GM20431 (cell line): ENCODE measurements around the gene ASH1L.
"Not testable (repeated sequence)": the region's sequence is repeated elsewhere in the genome, so short reads cannot be mapped to it uniquely, and the experiment has no call there.

Source experiments
- in situ Hi-C: fragments of 300-500 bp; cut with MseI, MboI; formaldehyde crosslinking; loops from one replicate; pipeline ENCODE4 v1.15.0; 2020; ENCODE audit warnings: low sequenced_read_pairs; ENCODE audit not compliant: unreplicated experiment

Gene ASH1L

DNA sequence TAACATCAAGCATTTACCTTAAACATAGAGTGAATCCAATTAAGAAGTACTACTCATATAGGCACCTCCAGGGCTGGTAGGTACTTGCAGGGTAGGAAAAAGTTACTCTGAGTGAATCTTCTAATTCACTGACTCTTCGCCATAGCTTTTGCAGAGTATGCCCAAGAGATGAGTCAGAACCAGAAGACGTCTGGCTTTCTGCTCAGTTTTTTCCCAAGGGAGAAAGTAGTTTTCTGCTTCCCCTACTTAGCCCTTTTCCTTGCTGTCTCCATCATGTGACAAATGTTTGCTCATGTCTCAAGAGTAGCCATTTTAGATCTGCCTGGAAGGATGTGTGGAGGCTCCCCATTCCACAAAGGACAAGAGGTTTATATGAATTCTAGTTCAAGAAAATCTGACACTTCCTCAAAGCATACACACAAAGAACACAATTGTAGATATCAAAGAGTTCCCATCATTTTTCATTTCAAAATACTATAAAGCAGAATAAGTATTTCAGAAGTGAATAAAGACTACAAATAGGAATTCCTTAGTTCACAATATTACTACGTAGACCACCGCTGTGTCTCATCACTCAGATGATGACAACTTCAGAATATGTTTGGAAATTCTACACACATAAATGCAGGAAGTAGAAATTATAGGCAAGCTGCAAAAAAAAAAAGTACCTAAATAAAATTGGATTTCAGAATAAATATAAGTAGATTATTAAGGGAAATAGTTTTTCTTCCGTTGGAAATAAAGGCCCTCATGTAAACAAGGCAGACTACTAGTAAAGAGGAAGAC is 98.5 kb downstream of the ASH1L start:
- in situ Hi-C loops: no loop called here

DNA sequence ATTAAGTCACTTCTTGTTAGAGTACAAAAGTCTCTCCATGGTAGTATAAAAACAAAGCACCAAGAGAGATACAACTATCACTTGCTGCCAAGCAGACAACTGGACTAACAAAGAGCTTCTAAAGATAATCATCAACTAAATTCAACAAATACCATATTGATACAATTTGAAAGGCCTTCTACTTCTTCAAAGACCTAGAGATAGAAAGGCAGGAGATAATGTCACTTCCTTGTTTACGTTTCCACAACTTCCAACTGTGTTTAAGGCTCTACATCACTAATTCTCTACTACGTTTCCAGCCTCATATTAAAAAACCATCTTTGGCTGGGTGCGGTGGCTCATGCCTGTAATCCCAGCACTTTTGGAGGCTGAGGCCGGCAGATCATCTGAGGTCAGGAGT is 104.5 kb downstream of the ASH1L start:
- in situ Hi-C loops: no loop called here

DNA sequence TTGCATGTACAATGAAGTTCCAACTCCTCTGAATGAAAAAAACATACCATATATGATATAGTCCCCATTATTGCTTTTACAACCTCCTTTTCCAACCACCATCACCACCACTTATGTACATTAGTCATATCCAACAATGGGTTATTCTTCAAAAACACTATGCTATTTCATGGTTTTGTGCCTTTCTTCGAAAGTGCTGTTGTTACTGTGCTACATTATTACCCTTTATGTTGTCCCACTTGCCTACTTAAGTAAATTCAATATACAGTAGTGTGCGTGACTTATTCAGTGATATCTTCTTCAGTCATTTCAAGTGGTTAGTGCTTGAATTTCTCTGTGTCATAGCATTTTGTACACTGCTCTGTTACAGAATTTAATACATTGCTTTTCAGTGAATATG is 105.3 kb downstream of the ASH1L start:
- in situ Hi-C loops: no loop called here

DNA sequence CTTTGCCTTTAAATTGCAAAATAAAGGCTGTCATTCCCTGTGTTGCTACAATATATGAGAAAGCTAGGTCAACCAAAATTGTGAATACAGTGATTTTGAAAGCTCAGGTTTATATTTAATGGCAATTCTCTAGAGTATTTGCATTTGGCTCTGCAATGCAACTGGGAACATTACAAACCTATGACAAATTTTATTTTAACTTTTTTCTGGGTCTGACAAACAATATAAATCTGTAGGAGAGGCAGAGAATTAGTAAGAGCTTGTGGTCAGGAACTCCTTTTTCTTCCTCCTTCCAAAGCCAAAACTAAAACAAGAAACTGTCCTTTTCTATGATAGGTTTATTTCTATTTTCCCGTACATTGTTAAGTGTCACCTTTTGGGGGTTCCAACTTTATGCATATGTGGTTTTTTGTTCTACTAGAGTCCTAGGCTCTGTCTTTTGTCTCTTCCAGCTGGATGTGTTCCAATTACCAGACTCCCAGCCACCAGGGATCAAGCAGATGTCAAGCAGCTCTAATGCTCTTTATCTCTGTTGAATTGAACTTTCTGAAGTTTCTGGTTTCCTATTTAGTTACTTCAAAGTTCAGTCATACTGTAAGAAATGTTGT is 106.9 kb downstream of the ASH1L start:
- in situ Hi-C loops: no loop called here

DNA sequence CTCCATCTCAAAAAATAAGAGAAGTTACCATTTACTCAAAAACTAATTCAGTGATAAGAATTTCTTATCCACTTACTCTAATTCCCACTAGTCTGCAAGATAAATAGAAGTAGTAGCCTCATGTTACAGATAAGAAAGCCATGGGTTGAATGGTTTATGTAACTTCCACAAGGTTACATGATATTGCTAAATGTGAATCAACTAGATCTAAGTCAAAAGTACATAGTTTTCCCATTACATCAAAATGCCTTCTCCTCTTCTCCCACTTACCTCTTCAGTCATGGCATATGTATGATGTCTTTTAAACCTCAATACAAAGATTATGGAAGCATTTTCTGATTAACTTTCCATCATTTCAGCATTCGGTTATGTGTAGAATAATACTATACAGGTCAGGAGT is 108.5 kb downstream of the ASH1L start:
- in situ Hi-C loops: no loop called here

DNA sequence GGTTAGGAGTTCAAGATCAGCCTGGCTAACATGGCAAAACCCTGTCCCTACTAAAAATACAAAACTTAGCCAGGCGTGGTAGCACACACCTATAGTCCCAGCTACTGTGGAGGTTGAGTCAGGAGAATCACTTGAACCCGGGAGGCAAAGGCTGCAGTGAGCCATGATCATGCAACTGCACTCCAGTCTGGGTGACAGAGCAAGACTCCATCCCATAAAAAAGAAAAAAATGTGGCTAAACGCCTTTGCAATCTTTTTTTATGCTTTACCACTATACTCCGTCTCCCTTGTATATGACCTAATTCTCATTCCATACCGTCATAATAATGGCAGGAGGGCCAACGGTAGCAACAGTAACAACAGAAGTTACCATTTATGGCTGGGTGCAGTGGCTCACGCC is 109.5 kb downstream of the ASH1L start:
- in situ Hi-C loops: no loop called here

DNA sequence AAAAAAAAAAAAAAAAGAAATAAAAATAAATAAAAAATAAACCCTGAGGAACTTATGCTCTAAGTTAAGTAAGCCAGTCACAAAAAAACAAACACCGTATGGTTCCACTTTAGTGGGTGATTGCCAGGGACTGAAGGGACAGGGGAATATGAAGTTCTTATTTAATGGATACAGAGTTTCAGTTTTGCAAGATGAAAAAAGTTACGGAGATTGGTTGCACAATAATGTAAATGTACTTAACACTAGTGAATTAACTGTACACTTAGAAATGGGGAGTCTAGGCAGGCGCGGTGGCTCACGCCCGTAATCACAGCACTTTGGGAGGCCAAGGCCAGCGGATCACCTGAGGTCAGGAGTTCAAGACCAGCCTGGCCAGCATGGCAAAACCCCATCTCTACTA is 111.4 kb downstream of the ASH1L start:
- in situ Hi-C loops: no loop called here

DNA sequence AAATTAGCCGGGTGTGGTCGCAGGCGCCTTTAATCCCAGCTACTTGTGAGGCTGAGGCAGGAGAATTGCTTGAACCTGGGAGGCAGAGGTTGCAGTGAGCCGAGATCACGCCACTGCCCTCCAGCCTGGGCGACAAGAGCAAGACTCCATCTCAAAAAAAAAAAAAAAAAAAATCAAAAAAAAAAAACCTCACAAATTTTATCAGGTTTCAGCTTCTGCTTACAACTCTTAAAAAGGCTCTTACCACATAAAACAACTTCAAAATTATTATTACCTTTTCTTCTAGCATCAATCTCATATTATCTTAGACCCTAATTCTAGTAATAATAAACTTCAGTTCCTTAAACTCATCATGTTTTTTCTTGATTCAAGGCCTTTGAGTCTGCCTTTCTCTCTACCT is 120.2 kb downstream of the ASH1L start:
- in situ Hi-C loops: not testable (repeated sequence)

DNA sequence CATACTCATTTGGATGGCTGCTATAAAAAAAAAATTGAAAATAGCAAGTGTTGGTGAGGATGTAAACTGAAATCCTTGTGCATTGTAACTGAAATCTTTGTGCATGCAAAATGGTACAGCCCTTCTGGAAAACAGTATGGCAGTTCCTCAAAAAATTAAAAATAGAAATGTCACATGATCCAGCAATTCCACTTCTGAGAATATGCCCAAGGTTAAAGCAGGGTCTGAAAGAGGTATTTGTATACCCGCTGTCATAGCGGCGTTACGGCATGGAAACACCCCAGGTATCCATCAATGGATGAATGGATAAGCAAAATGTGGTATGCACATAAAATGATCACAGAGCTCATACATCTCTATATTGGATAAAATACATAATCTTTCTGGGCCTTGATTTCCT is 125.2 kb downstream of the ASH1L start:
- in situ Hi-C loops: no loop called here

DNA sequence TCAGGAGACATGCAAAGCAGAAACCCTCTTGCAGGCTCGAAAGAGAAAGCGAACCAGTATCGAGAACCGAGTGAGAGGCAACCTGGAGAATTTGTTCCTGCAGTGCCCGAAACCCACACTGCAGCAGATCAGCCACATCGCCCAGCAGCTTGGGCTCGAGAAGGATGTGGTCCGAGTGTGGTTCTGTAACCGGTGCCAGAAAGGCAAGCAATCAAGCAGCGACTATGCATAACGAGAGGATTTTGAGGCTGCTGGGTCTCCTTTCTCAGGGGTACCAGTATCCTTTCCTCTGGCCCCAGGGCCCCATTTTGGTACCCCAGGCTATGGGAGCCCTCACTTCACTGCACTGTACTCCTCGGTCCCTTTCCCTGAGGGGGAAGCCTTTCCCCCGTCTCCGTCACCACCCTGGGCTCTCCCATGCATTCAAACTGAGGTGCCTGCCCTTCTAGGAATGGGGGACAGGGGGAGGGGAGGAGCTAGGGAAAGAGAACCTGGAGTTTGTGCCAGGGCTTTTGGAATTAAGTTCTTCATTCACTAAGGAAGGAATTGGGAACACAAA is 128.7 kb downstream of the ASH1L start:
- in situ Hi-C loops: not testable (repeated sequence)

DNA sequence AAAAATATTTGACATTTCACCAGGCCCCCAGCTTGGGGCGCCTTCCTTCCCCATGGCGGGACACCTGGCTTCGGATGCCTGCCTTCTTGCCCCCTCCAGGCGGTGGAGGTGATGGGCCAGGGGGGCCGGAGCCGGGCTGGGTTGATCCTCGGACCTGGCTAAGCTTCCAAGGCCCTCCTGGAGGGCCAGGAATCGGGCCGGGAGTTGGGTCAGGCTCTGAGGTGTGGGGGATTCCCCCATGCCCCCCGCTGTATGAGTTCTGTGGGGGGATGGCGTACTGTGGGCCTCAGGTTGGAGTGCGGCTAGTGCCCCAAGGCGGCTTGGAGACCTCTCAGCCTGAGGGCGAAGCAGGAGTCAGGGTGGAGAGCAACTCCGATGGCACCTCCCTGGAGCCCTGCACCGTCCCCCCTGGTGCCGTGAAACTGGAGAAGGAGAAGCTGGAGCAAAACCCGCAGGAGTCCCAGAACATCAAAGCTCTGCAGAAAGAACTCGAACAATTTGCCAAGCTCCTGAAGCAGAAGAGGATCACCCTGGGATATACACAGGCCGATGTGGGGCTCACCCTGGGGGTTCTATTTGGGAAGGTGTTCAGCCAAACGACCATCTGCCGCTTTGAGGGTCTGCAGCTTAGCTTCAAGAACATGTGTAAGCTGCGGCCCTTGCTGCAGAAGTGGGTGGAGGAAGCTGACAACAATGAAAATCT is 129.3 kb downstream of the ASH1L start:
- in situ Hi-C loops: not testable (repeated sequence)

DNA sequence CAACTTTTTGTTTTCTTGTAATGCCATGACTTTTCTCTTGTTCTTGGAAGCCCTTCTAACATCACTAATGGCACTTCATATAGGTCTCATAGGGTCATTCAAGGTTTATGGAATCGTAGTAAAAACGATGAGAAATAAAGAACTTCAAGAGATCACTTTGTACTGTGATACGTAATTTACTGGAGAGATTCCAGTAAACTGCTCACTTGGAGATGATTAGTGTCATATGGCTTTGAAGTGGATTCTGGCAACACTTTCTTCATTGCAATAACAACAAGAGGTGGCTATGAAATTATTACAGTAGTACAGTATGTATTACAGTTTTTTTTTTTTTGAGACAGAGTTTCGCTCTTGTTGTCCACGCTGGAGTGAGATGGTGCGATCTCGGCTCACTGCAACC is 138.5 kb downstream of the ASH1L start:
- in situ Hi-C loops: no loop called here

DNA sequence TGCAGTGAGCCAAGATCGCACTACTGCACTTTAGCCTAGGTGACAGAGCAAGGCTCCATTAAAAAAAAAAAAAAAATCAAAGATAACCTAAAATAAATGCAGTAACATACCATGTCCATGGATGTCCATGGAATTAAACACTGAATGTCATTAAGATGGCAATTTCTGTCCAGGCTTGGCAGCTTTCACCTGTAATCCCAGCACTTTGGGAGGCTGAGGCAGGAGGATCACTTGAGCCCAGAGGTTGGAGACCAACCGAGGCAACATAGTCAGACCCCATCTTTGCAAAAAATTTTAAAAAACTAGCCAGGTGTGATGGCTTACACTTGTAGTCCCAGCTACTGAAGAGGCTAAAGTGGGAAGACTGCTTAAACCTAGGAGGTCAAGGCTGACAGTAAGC is 141.8 kb downstream of the ASH1L start:
- in situ Hi-C loops: no loop called here

DNA sequence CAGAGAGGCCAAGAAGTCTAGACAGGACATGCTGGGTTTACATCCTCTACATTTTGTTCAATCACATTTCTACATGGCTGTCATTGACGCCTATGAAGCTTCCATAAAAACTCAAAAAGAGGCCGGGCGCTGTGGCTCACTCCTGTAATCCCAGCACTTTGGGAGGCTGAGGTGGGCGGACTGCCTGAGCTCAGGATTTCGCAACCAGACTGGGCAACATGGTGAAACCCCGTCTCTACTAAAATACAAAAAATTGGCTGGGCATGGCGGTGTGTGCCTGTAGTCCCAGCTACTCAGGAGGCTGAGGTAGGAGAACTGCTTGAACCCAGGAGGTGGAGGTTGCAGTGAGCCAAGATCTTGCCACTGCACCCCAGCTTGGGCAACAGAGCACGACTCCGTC is 150.8 kb downstream of the ASH1L start:
- in situ Hi-C loops: not testable (repeated sequence)

DNA sequence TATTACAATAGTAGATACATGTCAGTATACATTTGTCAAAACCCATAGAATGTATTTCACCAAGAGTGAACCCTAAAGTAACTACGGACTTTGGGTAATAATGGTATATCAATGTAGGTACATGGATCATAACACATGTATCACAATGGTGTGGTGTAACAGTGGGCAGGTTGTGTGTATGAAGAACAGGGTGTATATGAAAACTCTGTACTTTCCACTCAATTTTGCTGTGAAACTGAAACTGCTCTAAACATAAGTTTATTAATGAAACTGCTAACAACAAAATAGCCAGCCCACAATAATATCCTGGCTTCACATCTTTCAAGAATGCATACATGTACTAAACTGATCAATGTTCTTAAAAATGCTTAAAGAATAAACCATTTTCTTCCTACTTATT is 151.7 kb downstream of the ASH1L start:
- in situ Hi-C loops: no loop called here

DNA sequence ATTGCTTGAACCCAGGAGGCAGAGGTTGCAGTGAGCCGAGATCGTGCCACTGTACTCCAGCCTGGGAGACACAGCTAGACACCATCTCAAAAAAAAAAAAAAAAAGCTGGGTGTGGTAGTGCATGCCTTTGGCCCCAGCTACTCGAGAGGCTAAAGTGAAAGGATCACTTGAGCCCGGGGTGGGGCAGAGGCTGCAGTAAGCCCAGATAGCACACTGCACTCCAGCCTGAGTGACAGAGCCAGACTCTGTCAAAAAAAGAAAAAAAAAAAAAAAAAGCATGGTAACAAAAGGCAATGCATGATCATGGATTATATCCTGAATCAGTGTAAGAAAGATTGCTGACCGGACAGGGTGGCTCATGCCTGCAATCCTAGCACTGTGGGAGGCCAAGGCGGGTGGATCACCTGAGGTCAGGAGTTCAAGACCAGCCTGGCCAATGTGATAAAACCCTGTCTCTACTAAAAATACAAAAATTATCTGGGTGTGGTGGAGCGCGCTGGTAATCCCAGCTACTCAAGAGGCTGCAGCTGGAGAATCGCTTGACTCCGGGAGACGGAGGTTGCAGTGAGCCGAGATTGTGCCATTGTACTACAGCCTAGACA is 165.6 kb downstream of the ASH1L start:
- in situ Hi-C loops: no loop called here

DNA sequence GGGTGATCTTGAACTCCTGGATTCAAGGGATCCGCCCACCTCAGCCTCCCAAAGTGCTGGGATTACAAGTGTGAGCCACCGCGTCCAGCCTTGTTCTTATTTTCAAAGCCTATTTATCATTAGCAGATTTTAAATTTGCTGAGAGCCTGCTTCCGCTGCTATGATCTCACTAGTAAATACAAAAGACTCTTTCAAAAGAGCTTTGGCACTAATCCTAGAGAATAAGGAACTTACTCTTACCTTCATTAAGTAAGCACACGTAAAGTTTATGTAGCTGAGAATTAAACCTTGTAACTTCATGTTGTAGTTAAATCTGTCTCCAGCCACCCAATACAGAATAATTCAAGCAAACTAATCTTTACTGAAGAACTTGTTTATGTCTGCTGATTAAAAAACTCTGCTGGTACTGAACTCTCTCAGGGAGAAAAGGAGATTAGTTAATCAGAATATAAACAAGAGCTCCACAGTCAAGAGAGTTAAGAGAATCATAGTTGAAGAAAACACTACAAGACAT is 169.6 kb downstream of the ASH1L start:
- in situ Hi-C loops: no loop called here

DNA sequence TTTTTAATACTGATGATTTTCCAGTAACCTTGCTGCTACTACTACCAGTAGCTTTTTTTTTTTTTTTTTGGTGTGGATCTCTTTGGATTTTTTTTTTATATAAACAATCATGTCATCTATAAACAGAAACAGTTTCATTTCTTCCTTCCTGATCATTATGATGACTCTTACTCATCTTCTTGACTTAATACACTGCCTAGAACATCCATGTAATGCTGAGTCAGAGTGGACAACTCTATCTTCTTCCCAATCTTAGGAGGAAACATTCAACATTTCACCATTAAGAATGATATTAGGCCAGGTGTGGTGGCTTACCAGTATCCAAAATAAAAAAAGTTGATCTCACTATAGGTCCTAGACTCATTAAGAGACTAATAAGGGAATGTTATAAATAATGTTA is 172.8 kb downstream of the ASH1L start:
- in situ Hi-C loops: no loop called here

DNA sequence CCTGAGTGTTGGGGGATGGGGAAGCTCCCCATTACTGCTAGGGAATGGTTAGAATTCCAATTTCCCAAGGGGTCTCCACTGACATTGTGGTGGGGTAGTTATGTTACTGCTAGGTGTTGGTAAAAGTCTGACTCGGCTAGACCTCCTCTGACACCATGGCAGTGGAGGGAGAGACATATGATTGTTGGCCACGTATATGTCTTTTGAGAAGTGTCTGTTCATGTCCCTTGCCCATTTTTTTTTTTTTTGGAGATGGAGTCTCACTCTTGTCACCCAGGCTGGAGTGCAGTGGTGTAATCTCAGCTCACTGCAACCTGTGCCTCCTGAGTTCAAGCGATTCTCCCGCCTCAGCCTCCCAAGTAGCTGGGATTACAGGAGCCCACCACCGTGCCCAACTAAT is 176.8 kb downstream of the ASH1L start:
- in situ Hi-C loops: not testable (repeated sequence)

DNA sequence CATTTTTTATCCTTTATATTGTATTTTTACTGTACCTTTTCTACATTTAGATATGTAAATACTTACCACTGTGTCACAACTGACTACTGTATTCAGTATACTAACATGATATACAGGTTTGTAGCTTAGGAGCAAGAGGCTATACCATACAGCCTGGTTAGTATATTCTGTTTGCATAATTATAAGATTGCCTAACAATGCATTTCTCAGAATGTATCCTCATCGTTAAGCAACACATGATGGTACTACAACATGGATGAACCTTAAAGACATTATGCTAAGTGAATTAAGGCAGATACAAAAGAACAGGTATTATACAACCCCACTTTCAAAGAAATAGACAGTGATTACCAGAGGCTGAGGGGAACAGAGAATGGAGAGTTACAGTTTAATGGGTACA is 179.2 kb downstream of the ASH1L start:
- in situ Hi-C loops: no loop called here
